ENCODE measurements around the gene RAP1GAP2.

The RAP1GAP2 gene

GRCh38 chr17:2909175-2909845, 113.1 kb downstream of the RAP1GAP2 start:
- DNase-seq (ENCODE audit: low read depth in 2 of 2, low spot score in 1 of 2) = no peak

- no peak for DNase-seq (ENCODE audit: low read depth in 2 of 2, low spot score in 1 of 2)
Observed at GRCh38 chr17:2909846-2910234, 113.6 kb downstream of the RAP1GAP2 start.

GRCh38 chr17:2911035-2911754, 115.0 kb downstream of the RAP1GAP2 start:
- no peak for DNase-seq (ENCODE audit: low read depth in 2 of 2, low spot score in 1 of 2)

- DNase-seq (ENCODE audit: low read depth in 2 of 2, low spot score in 1 of 2) = no peak
Observed at GRCh38 chr17:2911755-2912111, 115.5 kb downstream of the RAP1GAP2 start.

GRCh38 chr17:2912754-2913153, 116.5 kb downstream of the RAP1GAP2 start:
- DNase-seq (ENCODE audit: low read depth in 2 of 2, low spot score in 1 of 2) = no peak

GRCh38 chr17:2916461-2916860, 120.2 kb downstream of the RAP1GAP2 start:
- no peak for DNase-seq (ENCODE audit: low read depth in 2 of 2, low spot score in 1 of 2)

- DNase-seq (ENCODE audit: low read depth in 2 of 2, low spot score in 1 of 2) = no peak
Observed at GRCh38 chr17:2921443-2921842, 125.2 kb downstream of the RAP1GAP2 start.

GRCh38 chr17:2924211-2924610, 128.0 kb downstream of the RAP1GAP2 start:
- no peak for DNase-seq (ENCODE audit: low read depth in 2 of 2, low spot score in 1 of 2)

- no peak for DNase-seq (ENCODE audit: low read depth in 2 of 2, low spot score in 1 of 2)
Observed at GRCh38 chr17:2925011-2925410, 128.8 kb downstream of the RAP1GAP2 start.

GRCh38 chr17:2926019-2926650, 129.9 kb downstream of the RAP1GAP2 start:
- no peak for DNase-seq (ENCODE audit: low read depth in 2 of 2, low spot score in 1 of 2)

GRCh38 chr17:2928294-2928890, 132.2 kb downstream of the RAP1GAP2 start:
- no peak for DNase-seq (ENCODE audit: low read depth in 2 of 2, low spot score in 1 of 2)

GRCh38 chr17:2929881-2930533, 133.8 kb downstream of the RAP1GAP2 start:
- DNase-seq (ENCODE audit: low read depth in 2 of 2, low spot score in 1 of 2) = no peak

- no peak for DNase-seq (ENCODE audit: low read depth in 2 of 2, low spot score in 1 of 2)
Observed at GRCh38 chr17:2931876-2932275, 135.6 kb downstream of the RAP1GAP2 start.

- DNase-seq (ENCODE audit: low read depth in 2 of 2, low spot score in 1 of 2) = no peak
Observed at GRCh38 chr17:2932946-2933345, 136.7 kb downstream of the RAP1GAP2 start.

- DNase-seq (ENCODE audit: low read depth in 2 of 2, low spot score in 1 of 2) = no peak
Observed at GRCh38 chr17:2933606-2934005, 137.4 kb downstream of the RAP1GAP2 start.

- DNase-seq (ENCODE audit: low read depth in 2 of 2, low spot score in 1 of 2) = no peak
Observed at GRCh38 chr17:2935632-2936031, 139.4 kb downstream of the RAP1GAP2 start.

- DNase-seq (ENCODE audit: low read depth in 2 of 2, low spot score in 1 of 2) = no peak
Observed at GRCh38 chr17:2936351-2936750, 140.1 kb downstream of the RAP1GAP2 start.

- no peak for DNase-seq (ENCODE audit: low read depth in 2 of 2, low spot score in 1 of 2)
Observed at GRCh38 chr17:2936771-2937321, 140.6 kb downstream of the RAP1GAP2 start.

- DNase-seq (ENCODE audit: low read depth in 2 of 2, low spot score in 1 of 2) = no peak
Observed at GRCh38 chr17:2937331-2938003, 141.2 kb downstream of the RAP1GAP2 start.

- no peak for DNase-seq (ENCODE audit: low read depth in 2 of 2, low spot score in 1 of 2)
Observed at GRCh38 chr17:2939714-2940351, 143.6 kb downstream of the RAP1GAP2 start.
